Measurements from ENCODE around the gene STK4.

GRCh38 chr20:45094864-45095574, 128.7 kb downstream of the STK4 start:
- TF ChIP-seq CTCF (IDR thresholded peaks at IDR 0.05) = no peak
- no peak for TF ChIP-seq POLR2AphosphoS5 (IDR thresholded peaks at IDR 0.05; ENCODE audit: insufficient read depth in 1 of 2, low read depth in 1 of 2)

All from vagina (tissue), 2 donors.